ENCODE data around the gene ATP7A. TPM values are rescaled to one million over a fixed set of nuclear protein-coding genes. Genes with fewer than 3 reads are reported as not detected.

ATP7A gene
- total RNA-seq, 1 donor from 2014 or later: 15.0 TPM

DNA sequence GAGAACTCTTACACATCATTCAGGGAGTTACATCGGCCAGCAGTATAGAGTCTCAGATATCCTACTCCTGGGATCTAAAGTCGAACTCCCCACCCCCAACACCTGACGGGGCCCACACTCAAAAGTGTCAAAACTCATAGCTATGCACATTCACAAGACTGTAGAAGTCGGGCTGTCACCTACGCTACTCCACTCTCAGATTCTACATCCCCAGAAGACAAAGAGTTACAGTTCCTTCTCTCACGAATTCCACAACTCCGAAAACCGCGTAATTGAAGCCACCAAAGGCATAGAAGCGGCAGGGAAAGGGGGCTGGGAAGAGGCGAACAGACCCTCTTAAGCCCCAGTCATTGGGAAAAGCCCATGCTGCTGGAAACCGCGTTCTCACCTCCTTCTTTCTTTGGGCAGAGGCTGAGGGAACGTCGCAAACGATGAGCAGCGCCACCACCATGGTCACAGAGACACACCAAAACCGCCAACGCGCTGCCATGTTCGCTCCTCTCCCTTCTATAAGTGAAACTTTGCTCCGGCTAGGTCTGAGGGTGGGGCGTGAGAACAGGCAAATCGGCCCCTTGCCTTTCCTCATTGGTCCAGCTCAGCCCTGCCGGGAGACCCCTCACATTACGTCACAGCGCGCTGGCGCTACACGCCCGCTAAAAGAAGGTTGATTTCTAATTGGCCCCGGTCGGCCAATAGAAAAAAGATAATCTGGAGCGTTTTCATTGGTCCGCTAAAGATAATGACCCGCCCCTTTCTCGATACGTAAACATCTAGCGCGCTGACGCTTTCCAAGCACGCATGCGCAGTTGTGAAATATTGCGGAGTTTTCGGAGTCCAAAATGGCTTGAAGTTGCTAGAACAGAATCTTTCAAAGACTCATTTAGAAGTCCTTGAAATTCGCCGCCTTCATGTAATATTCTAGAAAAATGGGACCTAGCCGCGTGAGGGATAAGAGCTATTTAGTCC lies 15.3 kb upstream of the ATP7A start, which contains the start of gene MAGT1:
Gene MAGT1 (minus strand): TSS at position 515 of the 966 bp plus-strand sequence. CDS start 25 bp downstream, at position 490.
- Histone ChIP-seq H3K27me3 (ENCODE audit: insufficient read depth, low read length) (no peaks in the 10 kb centered on the region), H3K9ac (ENCODE audit: low read length) (peak within 1 kb of the TSS; percentile 98), H2AFZ (ENCODE audit: low read depth, low read length) (peak within 1 kb of the TSS; percentile 71), H3K27ac (ENCODE audit: low read depth, low read length) (peak within 1 kb of the TSS; percentile 95), H3K79me2 (ENCODE audit: insufficient read depth, low read length) (peaks cover 57% of the 10 kb centered on the region), H3K4me1 (ENCODE audit: insufficient read depth, low read length) (no peaks in the 10 kb centered on the region), H3K4me3 (ENCODE audit: insufficient read depth, low read depth, low read length) (peak within 1 kb of the TSS; percentile 98), H3K9me3 (ENCODE audit: insufficient read depth, low read depth, low read length) (no peaks in the 10 kb centered on the region), H3K36me3 (ENCODE audit: insufficient read depth, low read length) (no peaks in the 10 kb centered on the region), H4K20me1 (ENCODE audit: insufficient read depth, low read length) (peaks cover 15% of the 10 kb centered on the region), H3K4me2 (ENCODE audit: low read length) (peak within 1 kb of the TSS; percentile 86)
- no peaks in the 10 kb centered on the region for H3K9me3 Mint-ChIP-seq (ENCODE audit: unreplicated experiment)
- H3K27me3 Mint-ChIP-seq (ENCODE audit: low read depth, unreplicated experiment): no peaks in the 10 kb centered on the region
- H3K36me3 Mint-ChIP-seq (ENCODE audit: low read depth, unreplicated experiment): no peaks in the 10 kb centered on the region
- H3K4me1 Mint-ChIP-seq (ENCODE audit: low read depth, unreplicated experiment): peaks cover 5% of the 10 kb centered on the region
- peak within 1 kb of the TSS; percentile 97 for H3K27ac Mint-ChIP-seq (ENCODE audit: unreplicated experiment)
- DNase-seq (ENCODE audit: low read depth): peak; percentile 92
- H3K4me3 Mint-ChIP-seq (ENCODE audit: unreplicated experiment): peak within 1 kb of the TSS; percentile 96
- FAIRE-seq: peak; percentile 69
- no peak for TF ChIP-seq EZH2 (IDR thresholded peaks at IDR 0.05; ENCODE audit: insufficient read depth, low read length)
- TF ChIP-seq, protein P1, sequence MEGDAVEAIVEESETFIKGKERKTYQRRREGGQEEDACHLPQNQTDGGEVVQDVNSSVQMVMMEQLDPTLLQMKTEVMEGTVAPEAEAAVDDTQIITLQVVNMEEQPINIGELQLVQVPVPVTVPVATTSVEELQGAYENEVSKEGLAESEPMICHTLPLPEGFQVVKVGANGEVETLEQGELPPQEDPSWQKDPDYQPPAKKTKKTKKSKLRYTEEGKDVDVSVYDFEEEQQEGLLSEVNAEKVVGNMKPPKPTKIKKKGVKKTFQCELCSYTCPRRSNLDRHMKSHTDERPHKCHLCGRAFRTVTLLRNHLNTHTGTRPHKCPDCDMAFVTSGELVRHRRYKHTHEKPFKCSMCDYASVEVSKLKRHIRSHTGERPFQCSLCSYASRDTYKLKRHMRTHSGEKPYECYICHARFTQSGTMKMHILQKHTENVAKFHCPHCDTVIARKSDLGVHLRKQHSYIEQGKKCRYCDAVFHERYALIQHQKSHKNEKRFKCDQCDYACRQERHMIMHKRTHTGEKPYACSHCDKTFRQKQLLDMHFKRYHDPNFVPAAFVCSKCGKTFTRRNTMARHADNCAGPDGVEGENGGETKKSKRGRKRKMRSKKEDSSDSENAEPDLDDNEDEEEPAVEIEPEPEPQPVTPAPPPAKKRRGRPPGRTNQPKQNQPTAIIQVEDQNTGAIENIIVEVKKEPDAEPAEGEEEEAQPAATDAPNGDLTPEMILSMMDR (IDR thresholded peaks at IDR 0.05; ENCODE audit: insufficient read depth, low read depth, low read length): no peak

DNA sequence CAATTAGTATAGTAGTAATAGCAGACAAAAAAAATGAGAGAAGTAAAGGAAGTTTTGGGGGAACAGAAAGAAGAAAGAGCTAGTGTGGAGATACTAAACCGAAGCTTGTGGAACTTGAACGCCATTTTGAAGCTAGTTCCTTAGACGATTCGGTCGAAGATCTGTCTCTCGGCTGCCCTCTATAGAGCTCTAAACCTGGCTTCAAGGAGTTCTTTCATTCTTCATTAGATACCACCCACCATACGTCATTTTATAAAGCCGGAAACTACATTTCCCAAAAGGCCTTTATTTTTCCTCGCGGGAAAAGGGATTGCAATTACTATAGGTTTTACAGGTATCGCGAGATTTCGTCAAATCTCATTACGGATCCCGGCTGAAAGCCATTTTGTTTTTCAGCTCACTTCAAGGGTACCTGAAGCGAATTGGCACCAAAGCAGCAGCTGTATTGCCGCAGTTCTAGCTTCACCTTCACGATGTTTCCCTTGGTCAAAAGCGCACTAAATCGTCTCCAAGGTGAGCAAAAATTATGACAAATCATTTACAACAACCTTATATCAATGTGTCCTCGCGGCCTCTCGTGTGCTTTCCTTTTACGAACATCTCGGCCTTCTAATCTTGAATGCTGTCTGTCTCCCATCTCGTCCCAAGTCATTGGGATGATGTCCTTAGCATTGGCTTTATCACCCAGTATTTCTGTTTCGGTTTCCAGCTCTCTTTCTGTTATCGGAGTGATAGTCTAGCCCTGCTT lies 11.2 kb upstream of the ATP7A start, which contains the start of gene COX7B:
Gene COX7B (plus strand): TSS at position 388 of the 748 bp plus-strand sequence. CDS start 86 bp downstream, at position 474.
- Histone ChIP-seq H3K9me3 (ENCODE audit: insufficient read depth, low read depth, low read length) (no peaks in the 10 kb centered on the region), H3K27me3 (ENCODE audit: insufficient read depth, low read length) (no peaks in the 10 kb centered on the region), H3K9ac (ENCODE audit: low read length) (peak within 1 kb of the TSS; percentile 93), H3K79me2 (ENCODE audit: insufficient read depth, low read length) (peaks cover 47% of the 10 kb centered on the region), H3K36me3 (ENCODE audit: insufficient read depth, low read length) (peaks cover 3% of the 10 kb centered on the region), H3K4me2 (ENCODE audit: low read length) (peak within 1 kb of the TSS; percentile 88), H3K4me3 (ENCODE audit: insufficient read depth, low read depth, low read length) (peak within 1 kb of the TSS; percentile 84), H4K20me1 (ENCODE audit: insufficient read depth, low read length) (no peaks in the 10 kb centered on the region), H3K27ac (ENCODE audit: low read depth, low read length) (peak within 1 kb of the TSS; percentile 90), H3K4me1 (ENCODE audit: insufficient read depth, low read length) (no peaks in the 10 kb centered on the region), H2AFZ (ENCODE audit: low read depth, low read length) (peak within 1 kb of the TSS; percentile 77)
- H3K36me3 Mint-ChIP-seq (ENCODE audit: low read depth, unreplicated experiment): no peaks in the 10 kb centered on the region
- H3K27me3 Mint-ChIP-seq (ENCODE audit: low read depth, unreplicated experiment): no peaks in the 10 kb centered on the region
- peak within 1 kb of the TSS; percentile 88 for H3K27ac Mint-ChIP-seq (ENCODE audit: unreplicated experiment)
- DNase-seq (ENCODE audit: low read depth) (peak; percentile 89), FAIRE-seq (peak; percentile 67)
- no peaks in the 10 kb centered on the region for H3K4me1 Mint-ChIP-seq (ENCODE audit: low read depth, unreplicated experiment)
- peak within 1 kb of the TSS; percentile 97 for H3K4me3 Mint-ChIP-seq (ENCODE audit: unreplicated experiment)
- TF ChIP-seq, protein P1 (IDR thresholded peaks at IDR 0.05; ENCODE audit: insufficient read depth, low read depth, low read length): peak; percentile 44
- TF ChIP-seq EZH2 (IDR thresholded peaks at IDR 0.05; ENCODE audit: insufficient read depth, low read length): no peak
- no peaks in the 10 kb centered on the region for H3K9me3 Mint-ChIP-seq (ENCODE audit: unreplicated experiment)

All from astrocyte (in vitro differentiated cells and primary cell).